CD4-positive, alpha-beta T cell (primary cell): ENCODE data around the gene PARD6G. TPM values are rescaled to one million over a fixed set of nuclear protein-coding genes. Genes with fewer than 3 reads are reported as not detected.
A peak's percentile ranks its signal among the peaks of the same experiment; 100 is the strongest.

Source experiments
- ATAC-seq: fragments of 200-7000 bp; cut with Tn5 transposase; one replicate; pipeline ENCODE4 v1.10.0; 2022; ENCODE audit warnings: mild to moderate bottlenecking; ENCODE audit not compliant: poor library complexity
- CTCF ChIA-PET: fragments of 350-600 bp; sonication (Branson Sonifier 250); formaldehyde crosslinking; loops from one replicate; lab custom pipeline; 2021; ENCODE audit warnings: antibody characterized with exemption, inconsistent platforms; lab: Charles Lee
- POLR2A ChIA-PET: fragments of 350-600 bp; sonication (Branson Sonifier 250); formaldehyde crosslinking; loops from one replicate; lab custom pipeline; 2021; ENCODE audit warnings: antibody characterized with exemption, inconsistent platforms; lab: Charles Lee
- DNase-seq, 14 experiments: peaks; one replicate each; pipeline ENCODE4 v3.0.0-alpha.2; 2013 to 2020; ENCODE audit warnings: mixed read lengths in 2 of 14
- H3K27ac ChIP-seq, 2 donors: one replicate each; pipeline versions ENCODE4 v1.5.1 to v1.7.0; 2013; ENCODE audit warnings: low read length in 2 of 2, low read depth in 1 of 2, mild to moderate bottlenecking in 1 of 2
- H3K27me3 ChIP-seq, 2 experiments: 1 replicate in 1 of 2; 2 replicates in 1 of 2; pipeline versions ENCODE4 v1.6.1 to v1.7.0; 2013; ENCODE audit warnings: low read length in 2 of 2, control low read depth in 1 of 2, mild to moderate bottlenecking in 1 of 2, moderate library complexity in 1 of 2; ENCODE audit not compliant: insufficient read depth in 2 of 2, control insufficient read depth in 1 of 2
- H3K36me3 ChIP-seq: one replicate; pipeline ENCODE4 v1.6.1; 2013; ENCODE audit warnings: low read length, control low read depth; ENCODE audit not compliant: insufficient read depth
- H3K4me1 ChIP-seq: one replicate; pipeline ENCODE4 v1.6.1; 2013; ENCODE audit warnings: low read length, control low read depth; ENCODE audit not compliant: insufficient read depth
- H3K4me3 ChIP-seq: one replicate; pipeline ENCODE4 v1.5.1; 2013; ENCODE audit warnings: mild to moderate bottlenecking, low read length, moderate library complexity
- H3K9me3 ChIP-seq, 2 experiments: 1 replicate in 1 of 2; 2 replicates in 1 of 2; pipeline versions ENCODE4 v1.6.1 to v1.7.0; 2013; ENCODE audit warnings: low read length in 2 of 2, mild to moderate bottlenecking in 2 of 2, control low read depth in 1 of 2, moderate library complexity in 1 of 2; ENCODE audit not compliant: control insufficient read depth in 1 of 2, insufficient read depth in 1 of 2
- H3K27ac Mint-ChIP-seq: one replicate; pipeline ENCODE4 v1.8.0; 2020; ENCODE audit warnings: mixed read lengths
- H3K27me3 Mint-ChIP-seq: one replicate; pipeline ENCODE4 v1.8.0; 2021; ENCODE audit warnings: mixed read lengths
- H3K36me3 Mint-ChIP-seq: one replicate; pipeline ENCODE4 v1.8.0; 2021; ENCODE audit warnings: low read depth, mixed read lengths
- H3K4me1 Mint-ChIP-seq: one replicate; pipeline ENCODE4 v1.8.0; 2021; ENCODE audit warnings: low read depth, mixed read lengths
- H3K4me3 Mint-ChIP-seq: one replicate; pipeline ENCODE4 v1.8.0; 2020; ENCODE audit warnings: mild to moderate bottlenecking, mixed read lengths
- H3K9me3 Mint-ChIP-seq: one replicate; pipeline ENCODE4 v1.8.0; 2020; ENCODE audit warnings: mixed read lengths
- CTCF ChIP-seq: fragments of 200-600 bp; IDR thresholded peaks from one replicate; pipeline ENCODE4 v1.8.0; 2022; ENCODE audit warnings: antibody characterized with exemption, mild to moderate bottlenecking
- intact Hi-C, 2 experiments: fragments of 100-400 bp; cut with DNase I in 1 of 2; cut with micrococcal nuclease in 1 of 2; formaldehyde crosslinking; loops; one replicate each; pipeline versions ENCODE4 v1.15.1 to v1.9.0; 2023 to 2025; cut with DNase I, micrococcal nuclease
- total RNA-seq, 174 experiments: library from RNA in 2 of 174; stranded (reverse) in 2 of 174; gene quantifications; one replicate each; pipeline ENCODE4 v1.2.3 and lab custom pipeline; 2021 to 2026

The PARD6G gene
- total RNA-seq, 2 experiments from 2014 or later = 0.38 to 1.1 TPM

- Histone ChIP-seq H3K36me3 (no peaks in the 10 kb centered on the region), H3K27me3 (peaks cover 11 to 17% of the 10 kb centered on the region in 2 experiments), H3K9me3 (no peaks in the 10 kb centered on the region), H3K4me3 (no peak overlapping the region), H3K4me1 (peaks cover 23% of the 10 kb centered on the region), H3K27ac (no peak overlapping the region)
- Mint-ChIP-seq H3K9me3 (no peaks in the 10 kb centered on the region), H3K36me3 (no peaks in the 10 kb centered on the region), H3K27ac (no peak overlapping the region), H3K27me3 (peaks cover 41% of the 10 kb centered on the region), H3K4me1 (peaks cover 13% of the 10 kb centered on the region), H3K4me3 (no peak overlapping the region)
- ChIA-PET POLR2A (no interaction called here), CTCF (no interaction called here)
- intact Hi-C loops = no loop called here
- ATAC-seq (no peak), DNase-seq (no peak)
- no peak for TF ChIP-seq CTCF
These were observed 70.8 kb downstream of the PARD6G start for GRCh38 chr18:80176334-80177073.

GRCh38 chr18:80175451-80176204, 71.7 kb downstream of the PARD6G start:
- peak overlapping the region; percentile 47 for H3K27ac Mint-ChIP-seq
- TF ChIP-seq CTCF = no peak
- peak in 12 of 14 experiments; percentile 4 to 88 (median 26) for DNase-seq
- ChIA-PET POLR2A (no interaction called here), CTCF (no interaction called here)
- Histone ChIP-seq H3K27ac (no peak overlapping the region), H3K36me3 (no peaks in the 10 kb centered on the region), H3K9me3 (peaks cover 0 to 4% of the 10 kb centered on the region in 2 experiments), H3K4me3 (no peak overlapping the region), H3K27me3 (peaks cover 14 to 25% of the 10 kb centered on the region in 2 experiments), H3K4me1 (peaks cover 29% of the 10 kb centered on the region)
- no peaks in the 10 kb centered on the region for H3K36me3 Mint-ChIP-seq
- peak; percentile 89 for ATAC-seq
- intact Hi-C loops = no loop called here
- H3K9me3 Mint-ChIP-seq = no peaks in the 10 kb centered on the region
- H3K27me3 Mint-ChIP-seq = peaks cover 48% of the 10 kb centered on the region
- H3K4me1 Mint-ChIP-seq = peaks cover 13% of the 10 kb centered on the region
- peak overlapping the region; percentile 22 for H3K4me3 Mint-ChIP-seq

GRCh38 chr18:80173060-80173459, 74.3 kb downstream of the PARD6G start:
- Mint-ChIP-seq H3K4me3 (no peak overlapping the region), H3K4me1 (peaks cover 13% of the 10 kb centered on the region), H3K27me3 (peaks cover 52% of the 10 kb centered on the region), H3K36me3 (no peaks in the 10 kb centered on the region), H3K27ac (no peak overlapping the region), H3K9me3 (no peaks in the 10 kb centered on the region)
- DNase-seq = no peak
- H3K4me1 ChIP-seq = peaks cover 34% of the 10 kb centered on the region
- peaks cover 14 to 28% of the 10 kb centered on the region in 2 experiments for H3K27me3 ChIP-seq
- ATAC-seq = no peak
- H3K9me3 ChIP-seq = peaks cover 0 to 4% of the 10 kb centered on the region in 2 experiments
- TF ChIP-seq CTCF = no peak
- intact Hi-C loops = no loop called here
- H3K4me3 ChIP-seq = no peak overlapping the region
- ChIA-PET CTCF (no interaction called here), POLR2A (no interaction called here)
- H3K36me3 ChIP-seq = no peaks in the 10 kb centered on the region
- no peak overlapping the region for H3K27ac ChIP-seq
